GM19438 (cell line): ENCODE results near the gene ESF1.

Experiments used
- ATAC-seq: cut with Tn5 transposase; IDR thresholded peaks from one replicate; pipeline ENCODE4 v1.9.1; 2021; ENCODE audit warnings: low read depth; ENCODE audit not compliant: unreplicated experiment

The ESF1 gene

DNA sequence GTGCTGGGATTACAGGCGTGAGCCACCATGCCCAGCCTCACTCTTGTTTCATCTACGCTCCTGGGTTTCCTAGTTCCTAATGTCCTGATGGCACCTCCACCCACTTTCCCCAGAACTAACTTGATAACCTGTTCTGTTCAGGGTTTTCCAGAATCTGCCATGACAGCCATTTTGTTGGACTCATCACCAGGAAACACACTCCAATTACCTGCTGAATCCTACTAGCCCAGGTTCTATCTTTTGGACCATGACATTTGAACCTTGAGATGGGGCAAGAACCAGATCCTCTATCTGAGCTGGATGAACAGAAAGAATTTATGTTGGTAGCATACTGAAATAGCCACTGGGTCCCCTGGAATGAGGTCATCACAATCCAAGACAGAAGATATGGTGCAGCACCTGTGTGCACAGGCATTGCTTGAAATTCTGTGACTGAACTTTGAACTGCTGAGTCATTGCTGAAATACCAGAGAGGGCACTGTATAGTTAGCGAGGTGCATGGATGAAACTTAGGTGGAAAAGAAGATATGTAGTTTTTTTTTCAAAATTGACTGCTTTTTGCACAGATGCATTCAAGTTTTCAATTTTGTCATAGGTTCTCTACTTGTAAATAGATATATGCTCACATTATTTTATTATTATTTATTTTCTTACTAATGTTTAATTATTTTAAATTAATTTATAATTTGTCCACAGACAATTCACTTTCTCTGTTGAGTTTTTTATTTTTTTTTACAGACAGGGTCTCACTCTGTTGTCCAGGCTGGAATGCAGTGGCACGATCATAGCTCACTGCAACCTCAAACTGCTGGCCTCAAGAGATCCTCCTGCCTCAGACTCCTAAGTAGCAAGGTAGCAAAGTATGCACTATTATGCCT, 103.2 kb downstream of the ESF1 start:
- ATAC-seq = peak; percentile 56

DNA sequence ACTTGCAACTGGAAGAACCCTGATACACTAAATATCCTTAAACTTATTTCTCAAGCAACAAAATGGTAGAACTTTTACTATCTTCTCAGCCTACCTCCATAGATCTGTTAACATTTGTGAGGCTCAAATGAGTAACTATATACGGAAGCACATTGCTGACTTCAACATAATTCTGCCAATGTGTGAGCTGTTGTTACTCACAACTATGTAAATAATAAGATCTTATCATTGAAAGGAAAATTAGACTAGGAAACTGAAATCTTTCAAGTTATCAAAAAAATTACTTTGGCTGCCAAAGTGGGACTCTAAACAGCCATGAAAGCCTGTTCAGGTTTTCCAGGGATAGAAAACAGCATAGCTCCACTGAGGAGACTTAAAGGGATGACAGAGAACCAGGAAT, 105.8 kb downstream of the ESF1 start:
- no peak for ATAC-seq

DNA sequence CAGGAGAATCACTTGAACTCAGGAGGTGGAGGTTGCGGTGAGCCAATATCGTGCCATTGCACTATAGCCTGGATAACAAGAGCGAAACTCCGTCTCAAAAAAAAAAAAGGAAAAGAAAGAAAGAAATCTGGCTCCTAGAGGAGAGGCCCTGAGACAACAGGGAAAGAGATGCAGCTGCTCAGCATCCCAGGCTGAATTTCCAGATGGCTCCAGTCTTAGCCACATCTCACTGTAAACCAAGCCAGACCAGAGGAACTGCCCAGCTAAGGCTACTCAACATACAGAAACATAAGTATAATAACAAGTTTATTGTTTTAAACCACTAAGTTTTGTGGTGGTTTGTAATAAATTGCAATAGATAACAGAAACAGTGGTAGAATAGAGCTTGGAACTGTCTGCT, 107.5 kb downstream of the ESF1 start:
- ATAC-seq = no peak

DNA sequence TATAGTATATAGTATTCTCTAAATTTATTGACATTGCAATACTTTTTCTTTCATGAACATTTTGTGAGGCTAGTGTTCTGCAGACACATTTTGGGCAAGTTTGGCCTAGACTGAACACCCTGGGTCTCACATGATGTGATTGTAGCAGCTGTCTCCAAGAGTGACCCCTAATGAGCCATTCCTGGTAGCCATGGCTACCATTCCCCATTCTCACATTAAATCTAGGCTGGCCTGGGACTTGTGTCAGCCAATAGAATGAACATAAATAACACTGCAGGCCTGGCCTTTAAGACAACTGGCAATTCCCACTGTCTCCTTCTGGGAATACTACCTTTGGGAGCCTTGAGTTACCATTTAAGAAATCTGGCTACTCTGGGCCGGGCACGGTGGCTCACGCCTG, 108.0 kb downstream of the ESF1 start:
- ATAC-seq = no peak

DNA sequence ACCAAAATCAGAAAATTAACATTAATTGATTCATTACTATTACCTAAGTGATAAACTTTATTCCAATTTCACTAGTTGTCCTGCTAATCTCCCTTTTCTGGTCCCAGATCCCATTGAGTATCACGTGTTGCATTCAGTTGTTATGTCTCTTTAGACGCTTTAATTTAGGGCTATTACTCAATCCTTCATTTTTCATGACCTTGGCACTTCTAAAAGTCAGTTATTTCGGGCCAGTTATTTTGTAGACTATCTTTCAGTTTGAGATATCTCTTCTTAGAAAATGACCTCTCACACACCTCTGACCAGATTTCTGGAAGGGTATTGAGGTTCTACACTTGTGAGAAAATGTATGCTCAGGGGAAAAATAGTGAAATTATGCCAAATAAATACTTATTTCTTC, 112.0 kb downstream of the ESF1 start:
- no peak for ATAC-seq

DNA sequence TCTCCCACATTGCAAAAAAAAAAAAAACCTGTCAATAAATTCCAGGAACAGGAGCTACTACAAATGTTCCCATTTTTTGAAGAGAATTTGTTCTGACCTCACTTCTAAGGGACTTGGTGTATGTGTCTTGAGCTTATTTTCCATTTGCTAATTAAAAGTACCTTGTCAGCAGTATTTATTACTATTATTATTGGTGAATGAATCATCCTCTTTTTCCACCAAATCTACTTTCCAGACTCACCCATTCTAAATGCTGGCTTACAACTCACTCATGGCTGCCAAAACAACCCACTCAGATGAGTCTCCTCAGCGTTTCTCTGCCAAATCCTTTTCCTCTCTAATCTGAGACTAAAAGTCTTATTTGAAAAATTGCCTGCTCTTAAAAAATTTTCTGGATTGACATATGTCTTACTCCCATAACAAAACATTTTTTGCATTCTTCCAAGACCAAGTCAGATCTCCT, 112.8 kb downstream of the ESF1 start:
- no peak for ATAC-seq

GRCh38 chr20:13671512-13671911, 113.2 kb downstream of the ESF1 start:
- no peak for ATAC-seq

- ATAC-seq = no peak
Measured at GRCh38 chr20:13670160-13670559, 114.6 kb downstream of the ESF1 start.

DNA sequence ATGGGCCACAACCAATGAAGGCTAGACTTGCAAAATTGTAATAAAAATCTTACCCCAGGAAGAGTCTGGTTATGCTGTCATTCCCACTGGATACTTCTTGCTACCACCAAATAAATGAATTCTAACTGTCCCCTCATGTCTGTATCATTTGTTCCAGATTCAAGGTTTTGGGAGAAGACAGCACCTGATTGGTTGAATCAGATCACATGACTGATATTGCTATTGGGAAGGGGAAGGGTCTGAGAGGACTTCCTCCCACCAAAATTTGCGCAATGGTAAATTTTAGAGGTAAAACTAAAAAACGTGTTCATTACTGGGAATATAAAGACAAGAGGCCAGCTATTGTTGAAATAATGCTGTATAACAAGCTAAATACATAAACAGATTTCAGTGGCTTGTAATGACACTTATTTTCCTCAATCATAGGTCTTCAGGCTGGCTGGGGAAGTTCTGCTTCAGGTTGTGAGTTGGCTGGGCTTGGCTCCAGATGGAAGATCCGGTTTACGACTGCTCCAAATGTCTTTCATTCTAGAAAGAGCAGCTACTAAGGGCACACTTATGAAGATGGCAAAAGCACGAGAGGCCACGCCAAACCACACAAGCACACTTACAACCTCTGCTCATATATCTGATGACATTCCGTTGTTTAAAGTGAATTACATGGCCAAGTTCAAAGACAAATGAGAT, 118.9 kb downstream of the ESF1 start:
- no peak for ATAC-seq
